Tibial nerve (tissue), 4 donors: ENCODE measurements around the gene DHRSX. TPM values are rescaled to one million over a fixed set of nuclear protein-coding genes. Genes with fewer than 3 reads are reported as not detected.
A peak's percentile ranks its signal among the peaks of the same experiment; 100 is the strongest.

ENCODE experiments used
- DNase-seq, 2 donors: peaks; one replicate each; pipeline ENCODE4 v3.0.0-alpha.2; 2019; ENCODE audit warnings: low spot score in 2 of 2
- H3K27ac ChIP-seq, 4 donors: fragments of 200-600 bp; sonication (generic) in 3 of 4; one replicate each; pipeline ENCODE4 v1.5.1; 2017 to 2019; ENCODE audit warnings: mild to moderate bottlenecking in 1 of 4
- H3K27me3 ChIP-seq, 2 donors: fragments of 200-600 bp; sonication (generic) in 1 of 2; one replicate each; pipeline versions ENCODE4 v1.5.1 to v1.6.0; 2017 to 2019
- H3K36me3 ChIP-seq, 3 donors: fragments of 200-600 bp; sonication (generic); one replicate each; pipeline ENCODE4 v1.5.1; 2018 to 2019
- H3K4me1 ChIP-seq, 4 donors: fragments of 200-600 bp; sonication (generic) in 3 of 4; one replicate each; pipeline ENCODE4 v1.5.1; 2017 to 2019
- H3K4me3 ChIP-seq, 4 donors: fragments of 200-600 bp; sonication (generic) in 3 of 4; one replicate each; pipeline ENCODE4 v1.5.1; 2017 to 2019; ENCODE audit warnings: mild to moderate bottlenecking in 1 of 4, moderate library complexity in 1 of 4
- H3K9me3 ChIP-seq, 4 donors: fragments of 200-600 bp; sonication (generic) in 3 of 4; one replicate each; pipeline ENCODE4 v1.5.1; 2017 to 2019
- EP300 ChIP-seq, 2 donors: sonication (generic); formaldehyde crosslinking; IDR thresholded peaks; one replicate each; pipeline ENCODE4 v1.6.1; 2017; ENCODE audit warnings: antibody characterized with exemption in 2 of 2, mild to moderate bottlenecking in 1 of 2
- POLR2A ChIP-seq, 2 donors: fragments of 450-650 bp; IDR thresholded peaks; one replicate each; pipeline ENCODE4 v1.6.1; 2017; ENCODE audit warnings: antibody characterized with exemption in 2 of 2, mild to moderate bottlenecking in 2 of 2, moderate library complexity in 2 of 2
- WGBS, 2 donors: methylation state at CpG; one replicate each; pipeline ENCODE4 v1.1.5; 2018; 5-methylcytosine and 5-hydroxymethylcytosine counted together
- total RNA-seq, 4 donors: library from RNA; depleted of rRNA; stranded (reverse); fragments of >200 nt; gene quantifications; one replicate each; pipeline ENCODE4 v1.1.0, GENCODE V29; 2016
- TF ChIP-seq, protein P1 (sequence below), 5 experiments: fragments of 200-600 bp in 3 of 5; fragments of 450-650 bp in 2 of 5; sonication (generic) in 3 of 5; IDR thresholded peaks; one replicate each; pipeline ENCODE4 v1.5.1; 2016 to 2019; ENCODE audit warnings: antibody characterized with exemption in 5 of 5, mild to moderate bottlenecking in 3 of 5, moderate library complexity in 2 of 5

The DHRSX gene
- total RNA-seq, 4 donors from 2014 or later, result 20.3 to 44.3 (median 31.7) TPM

- H3K27ac ChIP-seq, result no peak overlapping the region
- 94 to 96% methylated on average over 45 to 50 of the region's 50 CpGs for WGBS, 2 donors
- no peaks in the 10 kb centered on the region for H3K27me3 ChIP-seq
- H3K9me3 ChIP-seq, result no peaks in the 10 kb centered on the region
- H3K36me3 ChIP-seq, result peaks cover 10 to 55% (median 26%) of the 10 kb centered on the region in 3 donors
- no peak overlapping the region for H3K4me3 ChIP-seq
- peaks cover 0 to 25% (median 8%) of the 10 kb centered on the region in 4 donors for H3K4me1 ChIP-seq
- TF ChIP-seq EP300 (IDR thresholded peaks at IDR 0.05) (no peak), POLR2A (IDR thresholded peaks at IDR 0.05) (no peak)
- TF ChIP-seq, protein P1, sequence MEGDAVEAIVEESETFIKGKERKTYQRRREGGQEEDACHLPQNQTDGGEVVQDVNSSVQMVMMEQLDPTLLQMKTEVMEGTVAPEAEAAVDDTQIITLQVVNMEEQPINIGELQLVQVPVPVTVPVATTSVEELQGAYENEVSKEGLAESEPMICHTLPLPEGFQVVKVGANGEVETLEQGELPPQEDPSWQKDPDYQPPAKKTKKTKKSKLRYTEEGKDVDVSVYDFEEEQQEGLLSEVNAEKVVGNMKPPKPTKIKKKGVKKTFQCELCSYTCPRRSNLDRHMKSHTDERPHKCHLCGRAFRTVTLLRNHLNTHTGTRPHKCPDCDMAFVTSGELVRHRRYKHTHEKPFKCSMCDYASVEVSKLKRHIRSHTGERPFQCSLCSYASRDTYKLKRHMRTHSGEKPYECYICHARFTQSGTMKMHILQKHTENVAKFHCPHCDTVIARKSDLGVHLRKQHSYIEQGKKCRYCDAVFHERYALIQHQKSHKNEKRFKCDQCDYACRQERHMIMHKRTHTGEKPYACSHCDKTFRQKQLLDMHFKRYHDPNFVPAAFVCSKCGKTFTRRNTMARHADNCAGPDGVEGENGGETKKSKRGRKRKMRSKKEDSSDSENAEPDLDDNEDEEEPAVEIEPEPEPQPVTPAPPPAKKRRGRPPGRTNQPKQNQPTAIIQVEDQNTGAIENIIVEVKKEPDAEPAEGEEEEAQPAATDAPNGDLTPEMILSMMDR (IDR thresholded peaks at IDR 0.05), result no peak
- DNase-seq, result no peak
Observed at GRCh38 chrX:2488621-2489285, 12.0 kb downstream of the DHRSX start.

DNA sequence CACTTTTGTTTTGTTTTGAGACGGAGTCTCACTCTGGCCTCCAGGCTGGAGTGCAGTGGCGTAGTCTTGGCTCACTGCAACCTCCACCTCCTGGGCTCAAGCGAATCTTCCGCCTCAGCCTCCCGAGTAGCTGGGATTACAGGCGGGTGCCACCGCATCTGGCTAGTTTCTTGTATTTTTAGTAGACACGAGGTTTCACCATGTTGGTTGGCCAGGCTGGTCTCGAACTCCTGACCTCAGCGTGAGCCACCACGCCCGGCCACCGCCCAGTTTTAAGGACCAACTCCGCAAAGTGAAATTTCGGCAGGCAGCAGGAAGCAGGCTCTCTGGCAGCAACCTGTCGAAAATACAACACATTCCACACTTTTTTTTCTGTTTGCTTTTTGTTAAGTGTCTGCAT lies 13.4 kb downstream of the DHRSX start:
- no peaks in the 10 kb centered on the region for H3K27me3 ChIP-seq
- H3K36me3 ChIP-seq, result peaks cover 10 to 55% (median 26%) of the 10 kb centered on the region in 3 donors
- WGBS, 2 donors, result 91 to 94% methylated on average over 16 of the region's 16 CpGs
- H3K4me1 ChIP-seq, result peaks cover 0 to 33% (median 8%) of the 10 kb centered on the region in 4 donors
- H3K9me3 ChIP-seq, result no peaks in the 10 kb centered on the region
- peak overlapping the region in 1 of 4 donors; percentile 90 for H3K27ac ChIP-seq
- no peak overlapping the region for H3K4me3 ChIP-seq
- TF ChIP-seq, protein P1 (IDR thresholded peaks at IDR 0.05), result no peak
- TF ChIP-seq EP300 (IDR thresholded peaks at IDR 0.05), result no peak
- no peak for TF ChIP-seq POLR2A (IDR thresholded peaks at IDR 0.05)
- no peak for DNase-seq

DNA sequence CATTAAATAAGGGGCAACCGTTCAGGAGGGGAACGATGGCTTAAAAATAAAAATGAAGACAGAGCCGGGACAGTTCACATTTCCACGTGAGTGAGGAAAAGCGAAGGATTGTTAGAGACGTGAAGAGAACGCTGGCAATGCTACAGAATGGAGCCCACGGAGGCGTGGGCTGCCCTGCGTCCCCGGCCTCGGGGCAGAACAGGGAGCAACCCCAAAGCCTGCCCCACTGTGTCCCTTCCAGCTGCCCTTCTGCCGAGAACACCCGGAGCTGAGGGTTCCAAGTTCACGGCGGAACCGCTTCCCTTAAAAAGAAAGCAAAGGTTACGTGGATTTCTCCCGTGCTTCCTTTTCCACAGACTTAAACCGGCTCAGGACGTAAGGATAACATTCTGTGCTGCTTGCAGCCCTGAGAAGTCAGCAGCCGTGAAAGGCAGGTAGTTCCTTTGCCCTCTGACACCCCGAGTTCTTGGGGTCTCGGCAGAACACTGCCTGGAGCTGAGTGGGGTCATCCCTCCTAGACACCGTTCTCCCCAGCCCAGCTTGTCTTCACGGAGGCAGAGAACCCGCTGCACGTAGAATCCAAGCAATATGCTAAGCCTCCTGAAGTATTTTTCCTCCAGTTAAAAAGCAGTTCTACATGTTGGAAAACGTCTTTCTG lies 14.2 kb downstream of the DHRSX start:
- TF ChIP-seq POLR2A (IDR thresholded peaks at IDR 0.05) (no peak), EP300 (IDR thresholded peaks at IDR 0.05) (no peak)
- TF ChIP-seq, protein P1 (IDR thresholded peaks at IDR 0.05), result no peak
- 83 to 84% methylated on average over 29 of the region's 29 CpGs for WGBS, 2 donors
- H3K4me3 ChIP-seq, result no peak overlapping the region
- no peak for DNase-seq
- H3K27me3 ChIP-seq, result no peaks in the 10 kb centered on the region
- H3K9me3 ChIP-seq, result no peaks in the 10 kb centered on the region
- H3K4me1 ChIP-seq, result peaks cover 0 to 33% (median 8%) of the 10 kb centered on the region in 4 donors
- H3K36me3 ChIP-seq, result peaks cover 10 to 51% (median 26%) of the 10 kb centered on the region in 3 donors
- peak overlapping the region; percentile 72 to 90 (median 80) for H3K27ac ChIP-seq

DNA sequence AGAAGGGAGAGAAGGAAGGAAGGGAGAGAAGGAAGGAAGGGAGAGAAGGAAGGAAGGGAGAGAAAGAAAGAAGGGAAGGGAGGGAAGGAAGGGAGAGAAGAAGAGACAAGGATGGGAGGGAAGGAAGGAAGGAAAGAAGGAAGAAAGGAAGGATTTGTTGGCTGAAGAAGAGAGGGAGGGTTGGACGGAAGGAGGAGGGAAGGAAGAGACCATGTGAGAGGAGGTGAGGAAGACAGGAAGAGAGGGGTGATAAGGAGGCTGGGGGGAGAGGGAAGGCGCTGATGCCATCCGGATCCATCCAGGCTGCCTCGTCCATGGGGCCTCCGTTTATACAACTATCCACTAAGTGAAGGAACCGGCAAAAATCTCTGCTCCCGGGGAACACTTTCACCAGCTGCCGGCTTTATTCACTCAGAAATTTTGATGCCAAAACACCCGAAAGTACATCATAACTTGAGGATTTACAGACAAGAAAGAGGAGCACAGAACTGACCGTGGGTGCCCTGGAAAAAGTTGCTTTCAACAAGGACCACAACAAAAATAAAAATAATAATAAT lies 14.9 kb downstream of the DHRSX start:
- Histone ChIP-seq H3K9me3 (no peaks in the 10 kb centered on the region), H3K27ac (peak overlapping the region; percentile 72 to 90 (median 80)), H3K27me3 (no peaks in the 10 kb centered on the region), H3K4me1 (peaks cover 0 to 38% (median 8%) of the 10 kb centered on the region in 4 donors), H3K4me3 (no peak overlapping the region), H3K36me3 (peaks cover 10 to 44% (median 26%) of the 10 kb centered on the region in 3 donors)
- WGBS, 2 donors, result 68 to 75% methylated on average over 10 of the region's 10 CpGs
- DNase-seq, result no peak
- no peak for TF ChIP-seq EP300 (IDR thresholded peaks at IDR 0.05)
- TF ChIP-seq, protein P1 (IDR thresholded peaks at IDR 0.05), result no peak
- no peak for TF ChIP-seq POLR2A (IDR thresholded peaks at IDR 0.05)
